HG03565 (cell line): Measurements from ENCODE around the gene PDE6H.

Experiments used
- ATAC-seq: cut with Tn5 transposase; IDR thresholded peaks from one replicate; pipeline ENCODE4 v1.9.1; 2021; ENCODE audit warnings: mild to moderate bottlenecking, moderate library complexity; ENCODE audit not compliant: unreplicated experiment

Gene PDE6H

DNA sequence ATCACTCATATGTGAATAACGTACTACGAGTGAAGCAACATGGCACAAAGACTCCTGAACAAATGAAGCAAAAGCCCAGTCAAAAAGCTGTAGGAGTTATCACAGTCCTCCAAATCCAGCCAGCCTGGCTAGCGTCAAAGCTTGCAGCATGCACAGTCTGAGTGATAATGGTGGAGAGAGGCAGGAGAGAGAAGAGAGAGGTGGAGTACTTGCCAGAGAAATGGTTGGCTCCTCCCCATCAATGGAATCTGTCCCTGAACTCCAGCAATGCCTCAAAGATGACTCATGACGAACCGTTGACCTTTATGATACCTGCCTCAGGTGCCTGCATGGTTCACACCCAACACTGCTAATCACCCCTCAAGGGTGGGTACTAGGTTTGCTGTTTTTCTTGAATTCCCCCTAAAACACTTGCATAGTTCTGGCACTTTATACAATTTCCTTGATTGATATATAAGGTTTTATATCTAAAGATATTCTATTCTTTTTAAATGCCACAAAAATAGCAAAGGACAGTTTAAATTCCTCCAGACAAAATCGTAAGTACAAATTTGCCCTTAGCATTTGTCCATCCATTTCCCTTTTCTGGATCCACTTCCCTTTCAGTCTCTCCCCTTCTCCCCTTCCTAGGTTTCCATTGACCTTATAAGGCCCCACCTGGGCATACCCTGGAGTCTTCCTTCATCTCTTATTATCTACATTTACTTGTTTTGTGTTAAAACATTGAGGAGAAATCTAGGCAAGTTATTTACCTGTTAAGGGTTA, 21.7 kb upstream of the PDE6H start:
- ATAC-seq: no peak

DNA sequence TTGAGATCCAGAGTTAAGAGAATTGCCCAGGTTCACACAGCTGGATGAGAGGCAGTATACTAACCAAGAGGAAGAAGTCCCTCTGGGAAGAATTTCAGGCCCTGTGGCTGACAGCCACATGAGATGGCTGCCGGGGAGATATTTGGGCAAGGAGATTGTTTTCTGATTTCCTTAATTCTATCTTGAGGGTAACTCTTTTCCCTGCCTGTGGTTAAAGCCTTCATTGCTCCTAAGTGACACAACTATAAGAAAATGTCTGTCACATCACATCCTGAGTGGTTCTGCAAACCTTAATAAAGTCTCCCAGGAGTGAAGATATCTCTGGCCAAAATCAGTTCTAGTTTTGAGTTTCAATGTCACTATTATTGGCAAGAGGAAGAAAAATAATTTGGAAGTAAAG, 21.0 kb upstream of the PDE6H start:
- ATAC-seq: no peak

DNA sequence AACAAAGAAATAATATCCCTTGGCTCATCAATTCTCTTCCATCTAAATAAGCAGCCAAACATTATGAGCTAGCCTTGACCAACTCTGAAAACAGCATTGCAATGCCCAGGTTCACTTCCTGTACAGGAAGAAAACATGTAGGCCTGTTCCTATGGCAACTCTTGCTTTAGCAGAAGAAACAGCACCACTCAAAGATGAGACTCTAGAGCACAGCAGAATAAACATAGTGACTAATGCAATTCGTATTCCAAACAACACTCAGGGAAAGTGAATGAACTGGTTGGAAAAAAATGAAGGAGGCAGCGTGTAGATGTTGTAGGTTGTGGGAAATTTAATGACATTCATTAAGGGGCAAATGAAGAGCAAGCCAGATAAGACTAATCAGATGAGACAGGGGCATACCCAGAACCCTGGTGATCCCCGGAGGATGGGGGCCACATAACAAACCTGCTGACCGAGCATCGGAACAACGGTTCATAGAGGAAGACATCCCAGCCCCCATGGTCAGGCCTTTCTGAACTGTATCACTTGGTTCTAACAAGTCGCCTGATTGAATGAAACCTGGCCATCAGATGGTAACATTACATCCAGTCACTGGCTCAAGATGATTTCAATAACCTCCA, 20.4 kb upstream of the PDE6H start:
- peak; percentile 44 for ATAC-seq

DNA sequence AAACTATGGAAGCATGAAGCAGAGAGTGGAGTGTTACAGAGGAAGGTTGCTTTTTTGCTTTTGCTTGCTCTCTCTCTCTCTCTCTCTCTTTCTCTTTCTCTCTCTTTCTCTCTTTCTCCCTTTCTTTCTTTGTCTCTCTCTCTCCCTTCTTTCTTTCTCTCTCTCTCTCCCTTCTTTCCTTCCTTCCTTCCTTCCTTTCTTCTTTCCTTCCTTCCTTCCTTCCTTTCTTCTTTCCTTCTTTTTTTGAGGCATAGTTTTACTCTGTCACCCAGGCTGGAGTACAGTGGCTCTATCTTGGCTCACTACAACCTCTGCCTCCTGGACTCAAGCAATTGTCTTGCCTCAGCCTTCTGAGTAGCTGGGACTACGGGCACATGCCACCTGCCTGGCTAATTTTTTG, 19.1 kb upstream of the PDE6H start:
- ATAC-seq: no peak

DNA sequence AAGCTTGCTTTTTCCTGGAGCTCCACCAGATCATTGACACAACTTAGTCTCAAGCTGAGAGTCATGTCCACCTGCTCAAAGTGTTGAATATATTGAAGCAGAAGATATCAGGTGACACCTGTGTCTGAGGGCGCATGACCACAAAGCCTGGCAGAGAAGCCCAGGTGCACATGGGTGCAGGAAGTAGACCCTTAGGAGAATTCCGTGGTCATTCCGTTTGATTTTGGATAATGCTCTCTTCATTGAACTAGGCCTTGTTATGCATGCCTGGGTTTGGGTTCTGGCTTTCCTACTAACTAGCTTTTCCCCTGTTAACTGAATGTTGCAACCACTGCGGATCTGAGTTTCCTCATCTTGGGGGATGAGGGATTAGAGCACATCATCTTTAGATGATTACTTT, 18.6 kb upstream of the PDE6H start:
- ATAC-seq: no peak

DNA sequence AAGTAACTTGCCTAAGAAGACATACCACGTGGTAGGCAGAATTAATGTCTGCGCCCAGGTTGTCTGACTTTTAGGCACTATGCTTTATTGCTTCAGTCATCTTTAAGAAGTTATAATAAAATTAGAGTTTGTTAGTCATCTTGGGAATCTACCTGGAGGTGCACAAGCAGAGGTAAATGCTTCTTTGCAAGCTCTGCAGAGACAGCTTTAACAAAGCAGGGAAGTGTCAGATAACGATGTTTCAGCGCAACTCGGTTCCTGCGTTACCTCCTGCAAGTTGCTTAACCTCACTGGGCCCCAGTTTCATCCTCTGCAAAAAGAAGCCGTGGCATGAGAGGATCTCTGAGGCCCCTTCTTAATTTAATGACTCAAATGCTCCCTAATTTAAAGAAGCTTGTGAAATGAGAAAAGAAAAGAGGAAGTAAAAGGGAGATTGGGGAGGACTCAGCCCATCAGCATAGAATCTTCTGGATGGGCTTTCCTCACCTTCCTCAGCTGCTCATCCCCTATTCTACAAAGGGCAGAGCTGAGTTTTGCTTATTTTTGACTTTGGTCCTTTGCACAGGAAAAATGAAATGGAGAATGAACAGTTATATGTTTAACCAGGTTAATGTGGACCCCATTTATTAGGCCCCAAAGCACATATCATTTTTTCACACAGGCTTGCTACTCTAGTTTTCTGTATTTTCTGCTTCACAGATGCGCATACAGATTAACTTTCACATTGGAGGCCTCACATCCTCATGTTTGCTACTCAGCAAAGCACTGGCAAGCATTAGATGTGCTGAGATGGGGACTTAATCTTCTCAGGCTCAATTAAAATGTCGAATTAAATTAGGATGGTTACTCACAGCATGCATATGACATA, 16.6 kb upstream of the PDE6H start:
- ATAC-seq: peak; percentile 25

DNA sequence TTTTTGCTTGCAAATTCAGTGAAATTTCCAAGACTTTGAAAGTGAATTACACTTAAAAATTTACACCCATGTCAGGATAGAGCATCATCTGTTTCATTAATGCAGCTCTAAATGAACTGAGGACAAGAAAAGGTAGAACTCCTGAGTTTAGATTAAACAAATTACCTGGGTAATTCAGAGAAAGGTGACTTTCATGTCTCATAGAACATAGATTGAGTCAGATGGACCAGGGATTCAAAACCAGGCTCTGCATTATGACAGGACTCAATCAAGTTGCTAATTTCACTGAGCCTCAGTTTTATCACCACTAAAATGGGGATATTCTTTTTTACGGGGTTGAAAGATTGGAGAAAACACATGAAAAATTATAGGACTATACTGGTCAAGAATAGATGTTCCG, 15.9 kb upstream of the PDE6H start:
- no peak for ATAC-seq

DNA sequence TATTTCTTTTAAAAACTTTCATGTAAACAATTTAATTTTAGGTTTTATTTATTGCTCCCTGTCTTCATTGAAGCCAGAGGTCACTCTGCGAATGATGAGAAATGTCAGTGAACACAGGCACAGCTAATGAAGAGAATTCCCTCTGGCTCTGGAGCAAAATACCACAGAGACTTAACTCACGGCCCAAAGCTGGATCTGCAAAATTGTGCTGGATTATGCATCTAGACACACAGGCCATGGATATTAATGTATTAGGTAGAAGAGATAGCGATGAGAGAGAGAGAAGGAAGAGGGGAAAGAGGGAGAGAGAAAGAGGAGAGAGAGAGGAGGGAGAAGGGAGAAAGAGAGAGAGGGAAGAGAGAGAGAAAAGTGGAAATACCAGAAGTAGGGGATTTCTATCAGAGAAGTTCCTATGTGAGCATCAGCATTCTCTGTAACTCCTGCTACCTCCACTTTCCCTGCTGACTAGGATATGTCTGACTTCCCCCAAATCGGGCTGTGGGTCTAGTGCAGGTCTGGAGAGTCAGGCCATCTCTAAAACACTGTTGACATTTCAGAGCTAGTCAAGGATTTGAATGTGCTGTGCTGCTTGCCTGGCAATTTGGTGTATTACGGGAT, 15.2 kb upstream of the PDE6H start:
- ATAC-seq: no peak

DNA sequence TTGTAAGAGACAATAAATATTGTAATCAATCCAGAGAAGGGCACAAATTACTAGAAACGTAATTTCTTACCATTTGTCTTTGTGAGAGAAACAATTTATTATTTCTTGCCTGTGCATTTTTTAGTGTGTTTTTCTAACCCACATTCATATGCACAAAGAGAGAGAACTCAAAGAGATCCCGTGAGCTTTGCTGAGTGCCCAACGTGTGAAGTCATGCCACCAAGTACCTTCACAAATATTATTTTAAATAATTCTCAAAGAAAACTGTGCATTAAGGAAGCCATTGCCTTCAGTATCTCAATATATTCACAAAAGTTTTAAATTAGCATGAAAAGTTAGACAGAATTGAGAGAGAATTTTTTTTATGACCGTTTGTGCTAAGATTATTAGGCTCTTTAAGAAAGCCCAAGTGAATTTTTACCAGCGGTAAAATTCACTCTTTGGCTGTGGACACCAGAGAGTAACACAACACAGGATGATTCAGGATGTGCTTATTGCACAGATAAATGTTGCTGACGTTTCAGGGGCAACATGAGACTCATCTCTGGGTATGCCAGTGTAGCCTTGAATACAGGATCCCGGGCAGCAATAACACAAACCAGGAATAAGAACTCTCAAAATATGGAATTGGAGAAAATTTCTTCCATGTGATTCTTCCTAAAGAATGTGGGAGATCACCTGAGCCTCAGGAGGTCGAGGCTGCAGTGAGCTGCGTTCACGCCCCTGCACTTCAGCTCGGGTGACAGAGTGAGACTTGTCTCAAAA, 14.3 kb upstream of the PDE6H start:
- ATAC-seq: no peak

DNA sequence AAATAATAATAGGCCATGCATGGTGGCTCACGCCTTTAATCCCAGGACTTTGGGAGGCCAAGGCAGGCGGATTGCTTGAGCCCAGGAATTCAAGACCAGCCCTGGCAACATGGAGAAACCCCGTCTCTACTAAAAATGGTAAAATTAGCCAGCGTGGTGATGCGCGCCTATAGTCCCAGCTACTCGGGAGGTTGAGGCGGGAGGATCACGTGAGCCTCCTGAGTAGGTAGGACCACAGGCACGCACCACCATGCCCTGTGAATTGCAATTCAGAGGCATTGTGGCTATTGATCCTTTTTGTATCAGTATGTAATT, 13.8 kb upstream of the PDE6H start:
- ATAC-seq: no peak

DNA sequence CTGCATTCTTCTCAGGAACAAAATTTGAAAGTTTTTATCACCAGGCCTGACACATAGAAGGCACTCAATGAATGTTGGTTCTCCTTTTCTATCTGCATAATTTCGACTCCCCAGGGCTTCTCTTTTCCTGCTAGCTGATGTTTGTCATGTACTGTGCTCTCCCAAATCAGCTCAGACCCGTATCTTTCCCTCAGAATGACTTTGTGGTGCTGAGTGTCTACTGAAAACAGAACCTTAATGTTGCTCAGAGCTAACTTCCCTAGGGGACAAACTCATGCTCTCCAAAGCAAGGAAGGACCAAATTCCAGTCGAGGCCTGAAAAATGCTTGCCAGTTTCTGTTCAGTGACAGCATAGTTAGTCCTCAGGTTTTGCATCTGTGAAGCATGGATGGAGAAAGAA, 13.4 kb upstream of the PDE6H start:
- ATAC-seq: no peak

DNA sequence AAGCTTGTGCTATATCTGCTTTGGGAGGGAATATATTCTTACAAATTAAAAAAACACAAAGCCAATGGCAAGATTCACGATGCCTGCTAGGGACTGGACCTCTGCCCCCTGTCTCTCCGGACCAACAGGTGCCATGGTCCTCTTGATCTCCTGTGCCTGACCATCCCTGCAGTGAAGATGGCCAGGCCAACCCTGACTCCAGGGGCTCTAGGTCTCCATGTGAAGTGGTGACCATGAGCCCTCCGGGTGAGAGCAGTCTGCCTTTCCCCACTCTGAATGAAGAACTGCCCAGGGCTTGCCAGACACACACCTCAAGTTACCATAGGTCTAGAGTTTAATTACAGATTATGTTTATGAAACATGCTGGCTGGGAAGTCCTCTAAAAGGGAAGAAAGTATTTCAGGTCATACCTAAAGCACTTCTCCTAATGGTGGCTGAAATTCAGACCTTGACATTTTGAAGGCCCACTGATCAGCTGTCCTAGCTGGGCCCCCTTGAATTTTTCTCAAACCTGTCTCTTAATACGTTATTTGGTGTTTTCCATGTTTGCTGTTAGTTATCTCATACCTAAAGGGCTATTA, 12.8 kb upstream of the PDE6H start:
- no peak for ATAC-seq

DNA sequence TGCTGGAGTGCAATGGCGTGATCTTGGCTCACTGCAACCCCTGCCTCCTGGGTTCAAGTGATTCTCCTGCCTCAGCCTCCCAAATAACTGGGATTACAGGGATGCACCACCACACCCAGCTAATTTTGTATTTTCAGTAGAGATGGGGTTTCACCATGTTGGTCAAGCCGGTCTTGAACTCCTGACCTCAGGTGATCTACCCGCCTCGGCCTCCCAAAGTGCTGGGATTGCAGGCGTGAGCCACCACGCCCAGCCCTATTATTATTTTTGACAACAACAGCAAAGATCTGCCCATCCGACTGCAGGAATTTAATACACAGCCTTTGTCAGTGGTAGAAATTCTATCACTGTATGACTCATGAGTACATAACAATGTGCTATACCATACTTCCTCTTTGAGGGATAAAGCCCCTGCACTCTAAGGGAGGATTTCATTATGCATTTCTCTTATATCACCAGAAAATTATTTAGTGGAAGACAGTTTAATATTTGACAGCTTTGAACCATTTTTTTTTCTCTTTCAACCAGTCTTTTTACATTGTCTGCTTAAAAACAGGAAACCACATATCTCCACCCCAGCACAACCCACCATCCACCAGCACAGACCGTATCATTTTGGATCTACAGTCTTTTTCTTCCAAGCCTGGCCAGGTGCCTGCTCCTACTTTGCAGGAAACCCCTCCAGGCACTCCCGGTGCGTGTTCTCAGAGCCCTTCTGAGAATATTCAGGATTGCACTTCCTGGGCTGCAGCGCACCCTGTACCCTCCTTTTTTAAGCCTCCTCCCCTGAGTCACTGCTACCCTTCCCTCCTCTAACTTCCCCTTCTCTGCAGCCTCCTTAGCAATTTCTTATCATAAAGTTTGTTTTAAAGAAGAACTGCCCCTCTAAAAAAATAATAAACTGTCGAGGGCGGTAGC, 12.0 kb upstream of the PDE6H start:
- ATAC-seq: peak; percentile 24

DNA sequence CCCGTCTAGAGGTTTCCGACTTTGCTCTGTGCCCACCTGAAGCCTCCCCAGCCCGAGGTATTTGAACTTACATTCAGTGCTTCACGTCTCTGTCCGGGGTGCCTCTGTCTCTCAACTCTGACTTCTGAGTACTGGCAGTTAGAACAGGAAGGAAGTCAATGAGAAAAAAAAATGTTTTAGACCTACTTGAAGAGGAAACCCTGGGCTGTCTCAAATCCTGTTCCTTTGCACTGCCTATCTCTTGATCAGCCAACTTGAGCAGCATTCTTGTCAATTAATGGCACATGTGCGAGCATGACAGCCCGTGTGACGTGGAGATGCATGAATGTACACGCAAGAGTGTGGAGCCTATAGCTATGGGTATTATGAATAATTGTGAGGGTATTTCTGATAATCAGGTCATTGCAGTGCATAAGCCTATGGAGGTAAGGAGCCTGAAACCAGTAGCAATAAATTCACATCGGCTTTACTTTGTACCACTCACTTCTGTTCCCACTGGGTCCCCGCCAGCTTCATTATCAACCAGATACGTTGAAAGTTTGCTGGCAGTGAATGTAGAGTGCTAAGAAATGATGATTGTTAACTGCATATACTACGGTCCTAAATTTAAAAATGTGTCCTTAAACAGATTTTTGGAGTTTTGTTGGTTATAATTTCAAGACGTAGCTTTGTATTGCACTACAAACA, 11.2 kb upstream of the PDE6H start, which contains the start of gene ARHGDIB:
Gene ARHGDIB (minus strand): TSS at position 136 of the 687 bp plus-strand sequence. CDS start 10,889 bp downstream, outside the sequence.
- ATAC-seq: peak; percentile 55

DNA sequence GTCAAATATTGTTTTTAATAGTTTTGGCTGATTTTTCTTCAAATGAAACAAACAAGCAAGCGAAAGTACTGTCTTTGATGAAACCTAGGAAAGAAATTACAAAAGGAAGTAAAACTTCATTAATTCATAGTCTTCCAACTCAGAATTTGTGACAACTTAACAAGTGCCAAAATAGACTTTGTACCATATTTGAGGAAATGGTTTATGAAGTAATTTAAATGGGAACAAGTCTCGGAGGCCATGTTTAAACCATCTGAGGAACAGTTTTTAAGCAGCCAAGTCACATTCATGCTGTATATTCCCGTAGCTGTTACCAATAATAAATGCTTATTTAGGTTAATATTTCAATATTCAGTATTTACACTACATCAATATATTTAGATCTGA, 10.7 kb upstream of the PDE6H start:
- no peak for ATAC-seq

DNA sequence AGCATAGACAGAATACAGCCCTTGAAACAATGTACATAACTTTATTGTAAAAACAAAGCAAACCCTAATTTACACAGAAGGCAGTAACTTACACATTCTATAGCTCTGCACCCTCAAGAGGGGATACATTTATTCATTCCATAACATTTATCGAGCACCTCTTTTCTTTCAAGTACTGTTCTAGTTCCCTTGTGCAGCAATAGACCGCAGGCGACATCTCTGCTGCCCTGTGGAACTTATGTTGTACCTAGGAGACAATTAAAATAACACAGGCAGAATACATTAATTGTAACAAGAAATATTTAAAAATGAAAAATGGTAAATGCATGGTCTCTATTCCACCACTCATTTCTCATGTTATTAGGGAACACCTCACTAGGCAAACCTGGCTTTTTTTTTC, 10.0 kb upstream of the PDE6H start:
- ATAC-seq: no peak

DNA sequence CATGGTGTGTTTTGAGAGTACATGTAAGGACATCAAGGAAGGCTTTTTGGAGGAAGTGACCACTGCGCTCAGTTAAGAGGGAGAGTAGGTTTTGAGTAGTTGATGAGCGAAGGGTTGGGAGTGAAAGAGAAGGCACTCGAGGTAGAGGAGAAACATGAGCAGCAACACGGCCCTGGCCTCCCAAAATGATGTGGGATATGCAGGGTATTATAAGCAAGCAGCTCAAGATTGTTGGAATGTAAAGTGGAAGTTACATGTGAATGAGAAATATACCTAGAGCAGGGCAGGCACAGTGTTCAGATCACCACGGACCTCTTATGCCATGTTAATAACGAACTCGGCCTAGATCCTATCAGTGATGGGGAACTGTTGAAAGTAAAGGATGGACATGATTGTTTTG, 9.3 kb upstream of the PDE6H start:
- ATAC-seq: no peak

DNA sequence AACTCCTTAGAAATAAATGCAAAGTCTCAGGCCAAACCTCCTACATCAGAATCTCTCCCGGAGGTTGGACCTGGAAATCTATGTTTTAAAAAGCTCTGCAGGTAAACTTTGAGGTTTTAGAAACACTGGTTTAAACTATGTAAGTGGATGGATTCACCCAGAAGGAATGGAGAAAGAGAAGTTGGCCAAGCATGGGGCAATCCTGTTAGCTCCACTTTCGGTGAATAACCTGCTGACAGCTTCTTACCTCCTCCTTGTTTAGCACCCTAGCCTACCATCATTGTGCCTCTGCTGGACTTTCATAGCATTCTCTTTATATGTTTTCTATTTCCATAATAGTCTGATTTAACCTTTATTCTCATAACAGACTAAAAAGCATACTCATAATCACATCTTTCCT, 8.4 kb upstream of the PDE6H start:
- ATAC-seq: no peak

DNA sequence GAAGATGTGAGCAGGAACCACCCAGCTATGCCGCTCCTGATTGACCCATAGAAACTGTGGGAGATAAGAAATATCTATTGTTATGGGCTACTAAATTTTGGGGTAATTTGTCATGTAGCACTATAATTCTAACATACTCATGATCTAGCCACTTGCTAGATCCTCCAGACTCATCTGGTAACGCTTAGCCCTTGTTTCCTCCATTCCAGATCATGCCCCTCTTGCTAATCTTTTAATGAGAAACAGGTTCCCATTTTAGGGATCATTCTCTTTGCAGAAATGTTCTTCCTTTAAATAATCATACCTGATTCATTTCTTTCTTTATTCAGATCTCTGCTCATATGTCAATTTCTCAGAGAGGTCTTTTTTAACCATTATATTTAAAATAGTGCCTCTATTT, 7.6 kb upstream of the PDE6H start:
- ATAC-seq: no peak
